Stimulated activated CD4-positive, alpha-beta T cell treated with anti-CD3 and anti-CD28 coated beads, Interleukin-1b, Interleukin-23, amount 100 ng/mL, for 48 hours (primary cell): ENCODE results near the gene GPR101.
"Not testable (repeated sequence)": the region's sequence is repeated elsewhere in the genome, so short reads cannot be mapped to it uniquely, and the experiment has no call there.

Experiments
- DNase-seq: peaks from one replicate; pipeline ENCODE4 v3.0.0-alpha.2; 2020

GPR101 gene

GRCh38 chrX:137025930-137026329, 7.9 kb downstream of the GPR101 start:
- DNase-seq, result no peak

DNA sequence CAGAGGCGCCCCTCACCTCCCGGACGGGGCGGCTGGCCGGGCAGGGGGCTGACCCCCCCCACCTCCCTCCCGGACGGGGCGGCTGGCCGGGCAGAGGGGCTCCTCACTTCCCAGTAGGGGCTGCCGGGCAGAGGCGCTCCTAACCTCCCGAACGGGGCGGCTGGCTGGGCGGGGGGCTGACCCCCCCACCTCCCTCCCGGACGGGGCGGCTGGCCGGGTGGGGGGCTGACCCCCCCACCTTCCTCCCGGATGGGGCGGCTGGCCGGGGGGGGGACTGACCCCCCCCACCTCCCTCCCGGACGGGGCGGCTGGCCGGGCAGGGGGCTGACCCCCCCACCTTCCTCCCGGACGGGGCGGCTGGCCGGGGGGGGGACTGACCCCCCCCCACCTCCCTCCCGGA, 33.6 kb downstream of the GPR101 start:
- DNase-seq, result not testable (repeated sequence)

- no peak for DNase-seq
Observed at GRCh38 chrX:136999024-136999423, 34.8 kb downstream of the GPR101 start.
